BLaER1 treated with 17β-estradiol and CSF1 and Interleukin-3, amounts not matched to agents 10 nM and 100 nM (cell line): ENCODE data around the gene GNAI1.

Experiments
- H3K27ac ChIP-seq, 11 experiments: shearing (Covaris generic); formaldehyde crosslinking; 2 replicates each; pipeline ENCODE4 v1.8.1; 2022
- H3K27me3 ChIP-seq, 11 experiments: shearing (Covaris generic); formaldehyde crosslinking; 2 replicates each; pipeline ENCODE4 v1.8.1; 2022
- H3K36me3 ChIP-seq, 11 experiments: shearing (Covaris generic); formaldehyde crosslinking; 2 replicates each; pipeline ENCODE4 v1.8.1; 2022
- H3K4me1 ChIP-seq, 10 experiments: shearing (Covaris generic); formaldehyde crosslinking; 2 replicates each; pipeline ENCODE4 v1.8.1; 2022
- H3K4me2 ChIP-seq, 11 experiments: shearing (Covaris generic); formaldehyde crosslinking; 2 replicates each; pipeline ENCODE4 v1.8.1; 2022
- H3K4me3 ChIP-seq, 10 experiments: shearing (Covaris generic); formaldehyde crosslinking; 2 replicates each; pipeline ENCODE4 v1.8.1; 2022
- H3K9ac ChIP-seq, 11 experiments: shearing (Covaris generic); formaldehyde crosslinking; 2 replicates each; pipeline ENCODE4 v1.8.1; 2022
- H3K9me3 ChIP-seq, 11 experiments: shearing (Covaris generic); formaldehyde crosslinking; replicated peaks in 1 of 11; 2 replicates each; pipeline ENCODE4 v1.8.1; 2022
- H4K20me1 ChIP-seq, 11 experiments: shearing (Covaris generic); formaldehyde crosslinking; 2 replicates each; pipeline ENCODE4 v1.8.1; 2022
- Cebpa-rat ChIP-seq, 11 experiments: shearing (Covaris generic); IDR thresholded peaks; 2 replicates each; pipeline ENCODE4 v1.8.1; 2022

Gene GNAI1

GRCh38 chr7:80183900-80184685 is 49.5 kb downstream of the GNAI1 start:
- no peak overlapping the region for H3K4me3 ChIP-seq
- peaks cover 0 to 4% (median 0%) of the 10 kb centered on the region in 11 experiments; a peak in 1 of 22 replicates for H3K36me3 ChIP-seq
- TF ChIP-seq Cebpa-rat (IDR thresholded peaks at IDR 0.05), result no peak
- H4K20me1 ChIP-seq, result no peaks in the 10 kb centered on the region
- H3K27me3 ChIP-seq, result no peaks in the 10 kb centered on the region
- no peak overlapping the region for H3K4me2 ChIP-seq
- no peak overlapping the region for H3K27ac ChIP-seq
- peaks cover 0 to 15% (median 11%) of the 10 kb centered on the region in 11 experiments; a peak in 14 of 22 replicates for H3K9me3 ChIP-seq
- H3K4me1 ChIP-seq, result no peaks in the 10 kb centered on the region; a peak in 3 of 20 replicates
- no peak overlapping the region for H3K9ac ChIP-seq

DNA sequence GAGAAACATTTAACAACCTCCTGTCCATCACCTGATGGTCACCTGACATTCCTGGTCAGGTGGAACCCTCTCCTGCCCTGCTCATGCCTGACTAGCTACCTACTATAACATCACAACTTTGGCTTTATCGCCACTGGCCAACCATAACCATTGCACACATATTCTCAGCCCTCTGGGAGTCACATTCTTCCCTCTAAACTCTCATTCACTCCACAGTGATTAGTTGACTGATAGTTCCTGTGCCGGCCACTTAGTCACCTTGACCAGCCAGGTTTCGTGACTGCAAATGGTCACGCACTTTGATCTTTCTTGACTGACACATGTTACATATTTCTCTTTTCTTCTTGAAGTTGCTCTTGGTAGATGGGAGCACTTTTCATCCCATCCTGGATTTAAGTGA is 50.1 kb downstream of the GNAI1 start:
- Histone ChIP-seq H3K9me3 (peaks cover 0 to 15% (median 11%) of the 10 kb centered on the region in 11 experiments; a peak in 14 of 22 replicates), H3K27me3 (no peaks in the 10 kb centered on the region), H3K4me1 (no peaks in the 10 kb centered on the region; a peak in 3 of 20 replicates), H3K9ac (no peak overlapping the region), H3K36me3 (peaks cover 0 to 4% (median 0%) of the 10 kb centered on the region in 11 experiments; a peak in 1 of 22 replicates), H4K20me1 (no peaks in the 10 kb centered on the region), H3K4me2 (no peak overlapping the region), H3K4me3 (no peak overlapping the region), H3K27ac (no peak overlapping the region)
- no peak for TF ChIP-seq Cebpa-rat (IDR thresholded peaks at IDR 0.05)

DNA sequence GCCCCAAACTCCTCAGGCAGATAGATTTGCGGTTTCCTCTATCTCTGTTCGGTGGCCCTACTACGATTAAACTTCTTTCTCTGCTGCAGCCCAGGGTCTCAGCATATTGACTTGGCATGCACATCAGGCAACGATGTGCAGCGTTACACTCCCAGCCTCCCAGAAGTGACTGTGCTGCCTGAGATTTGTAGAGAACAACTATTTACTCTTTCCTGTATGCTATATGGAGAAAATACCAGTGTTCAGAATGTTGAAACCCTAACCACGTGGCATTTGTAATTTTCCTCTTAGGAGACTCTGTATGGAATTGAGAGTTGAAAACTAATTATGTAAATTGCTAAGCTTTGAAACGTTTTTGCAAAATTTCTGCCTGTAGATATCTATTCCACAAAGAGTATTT is 50.9 kb downstream of the GNAI1 start:
- H3K9ac ChIP-seq, result no peak overlapping the region
- H3K27me3 ChIP-seq, result no peaks in the 10 kb centered on the region
- peaks cover 0 to 4% (median 0%) of the 10 kb centered on the region in 11 experiments; a peak in 1 of 22 replicates for H3K36me3 ChIP-seq
- H3K4me3 ChIP-seq, result no peak overlapping the region
- no peak for TF ChIP-seq Cebpa-rat (IDR thresholded peaks at IDR 0.05)
- H4K20me1 ChIP-seq, result no peaks in the 10 kb centered on the region
- no peaks in the 10 kb centered on the region for H3K4me1 ChIP-seq
- no peak overlapping the region for H3K27ac ChIP-seq
- peaks cover 0 to 15% (median 11%) of the 10 kb centered on the region in 11 experiments; a peak in 14 of 22 replicates for H3K9me3 ChIP-seq
- H3K4me2 ChIP-seq, result no peak overlapping the region

- no peak overlapping the region for H3K27ac ChIP-seq
- H3K9ac ChIP-seq, result no peak overlapping the region
- H3K36me3 ChIP-seq, result peaks cover 0 to 11% (median 0%) of the 10 kb centered on the region in 11 experiments; a peak in 3 of 22 replicates
- no peaks in the 10 kb centered on the region for H4K20me1 ChIP-seq
- no peak for TF ChIP-seq Cebpa-rat (IDR thresholded peaks at IDR 0.05)
- no peaks in the 10 kb centered on the region for H3K4me1 ChIP-seq
- H3K4me2 ChIP-seq, result no peak overlapping the region
- peaks cover 0 to 15% (median 11%) of the 10 kb centered on the region in 11 experiments; a peak in 14 of 22 replicates for H3K9me3 ChIP-seq
- H3K4me3 ChIP-seq, result no peak overlapping the region
- no peaks in the 10 kb centered on the region for H3K27me3 ChIP-seq
Observed at GRCh38 chr7:80186721-80187120, 52.1 kb downstream of the GNAI1 start.

DNA sequence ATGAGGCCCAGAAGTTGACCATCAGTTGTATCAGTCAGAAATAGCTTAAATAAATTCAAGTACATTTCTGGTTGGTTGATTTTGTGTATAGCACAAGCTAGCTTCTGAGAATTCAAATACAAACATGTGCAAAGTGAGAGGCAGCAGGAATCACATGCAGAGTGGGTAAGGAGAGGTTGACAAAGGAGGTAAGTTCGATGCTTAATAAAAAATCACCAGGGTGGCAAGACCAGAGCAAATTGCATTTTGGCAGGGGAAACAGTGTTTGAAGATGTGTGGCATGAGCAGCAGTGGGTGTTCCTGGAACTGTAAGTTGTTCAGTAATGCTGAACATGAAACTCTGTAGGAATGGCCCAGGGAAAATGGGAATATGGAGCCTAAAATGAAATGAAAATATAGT is 52.6 kb downstream of the GNAI1 start:
- H3K27me3 ChIP-seq, result no peaks in the 10 kb centered on the region
- H3K4me2 ChIP-seq, result no peak overlapping the region
- peaks cover 0 to 15% (median 11%) of the 10 kb centered on the region in 11 experiments; a peak in 14 of 22 replicates for H3K9me3 ChIP-seq
- no peak overlapping the region for H3K27ac ChIP-seq
- no peak overlapping the region for H3K4me3 ChIP-seq
- H3K36me3 ChIP-seq, result peaks cover 0 to 11% (median 0%) of the 10 kb centered on the region in 11 experiments; a peak in 3 of 22 replicates
- no peaks in the 10 kb centered on the region for H3K4me1 ChIP-seq
- H4K20me1 ChIP-seq, result no peaks in the 10 kb centered on the region
- no peak overlapping the region for H3K9ac ChIP-seq
- no peak for TF ChIP-seq Cebpa-rat (IDR thresholded peaks at IDR 0.05)

GRCh38 chr7:80187727-80188126 is 53.1 kb downstream of the GNAI1 start:
- Histone ChIP-seq H3K4me3 (no peak overlapping the region), H3K9me3 (peaks cover 0 to 15% (median 11%) of the 10 kb centered on the region in 11 experiments; a peak in 14 of 22 replicates), H4K20me1 (no peaks in the 10 kb centered on the region), H3K27ac (no peak overlapping the region), H3K4me2 (no peak overlapping the region), H3K4me1 (no peaks in the 10 kb centered on the region), H3K27me3 (no peaks in the 10 kb centered on the region), H3K9ac (no peak overlapping the region), H3K36me3 (peaks cover 0 to 12% (median 3%) of the 10 kb centered on the region in 11 experiments; a peak in 3 of 22 replicates)
- no peak for TF ChIP-seq Cebpa-rat (IDR thresholded peaks at IDR 0.05)

GRCh38 chr7:80189638-80190037 is 55.0 kb downstream of the GNAI1 start:
- Histone ChIP-seq H3K9ac (no peak overlapping the region), H4K20me1 (no peaks in the 10 kb centered on the region)

DNA sequence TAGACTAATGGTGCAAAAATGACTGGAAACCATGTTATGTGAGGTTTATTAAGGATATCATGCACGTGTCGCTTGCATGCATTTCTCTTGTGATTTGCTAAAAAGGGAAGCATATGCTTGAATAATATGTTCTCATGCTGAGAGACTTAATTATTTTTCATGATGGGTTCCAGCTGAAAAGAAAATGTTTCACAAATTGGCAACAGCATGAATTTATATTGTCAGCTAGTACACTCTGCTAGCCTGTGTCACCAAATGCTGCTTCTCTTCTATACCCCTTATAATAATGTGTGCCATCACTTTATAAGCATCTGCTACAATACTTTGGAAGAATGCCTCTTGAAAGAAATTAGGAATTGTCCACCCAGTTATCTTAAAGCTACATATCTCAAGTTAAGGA is 63.0 kb downstream of the GNAI1 start:
- Histone ChIP-seq H3K4me3 (no peak overlapping the region), H3K4me1 (no peaks in the 10 kb centered on the region), H3K27me3 (no peaks in the 10 kb centered on the region), H4K20me1 (no peaks in the 10 kb centered on the region), H3K36me3 (peaks cover 0 to 30% (median 14%) of the 10 kb centered on the region in 11 experiments; a peak in 8 of 22 replicates), H3K9me3 (no peaks in the 10 kb centered on the region), H3K9ac (no peak overlapping the region), H3K4me2 (no peak overlapping the region), H3K27ac (no peak overlapping the region)
- TF ChIP-seq Cebpa-rat (IDR thresholded peaks at IDR 0.05), result no peak

More at GRCh38 chr7:80189638-80190037, 55.0 kb downstream of the GNAI1 start:
- H3K4me1 ChIP-seq, result no peaks in the 10 kb centered on the region
- peaks cover 0 to 15% (median 3%) of the 10 kb centered on the region in 11 experiments; a peak in 2 of 22 replicates for H3K36me3 ChIP-seq
- no peak overlapping the region for H3K4me2 ChIP-seq
- H3K27me3 ChIP-seq, result no peaks in the 10 kb centered on the region
- H3K4me3 ChIP-seq, result no peak overlapping the region
- peaks cover 0 to 8% (median under 1%) of the 10 kb centered on the region in 11 experiments; a peak in 3 of 22 replicates for H3K9me3 ChIP-seq
- no peak overlapping the region for H3K27ac ChIP-seq
- no peak for TF ChIP-seq Cebpa-rat (IDR thresholded peaks at IDR 0.05)

GRCh38 chr7:80199051-80199450 is 64.4 kb downstream of the GNAI1 start:
- no peak overlapping the region for H3K4me2 ChIP-seq
- no peaks in the 10 kb centered on the region for H3K27me3 ChIP-seq

More at GRCh38 chr7:80199051-80199450, 64.4 kb downstream of the GNAI1 start:
- no peaks in the 10 kb centered on the region for H4K20me1 ChIP-seq
- TF ChIP-seq Cebpa-rat (IDR thresholded peaks at IDR 0.05), result no peak
- no peak overlapping the region for H3K4me3 ChIP-seq
- H3K36me3 ChIP-seq, result peaks cover under 1 to 37% (median 13%) of the 10 kb centered on the region in 11 experiments; a peak in 9 of 22 replicates
- H3K9ac ChIP-seq, result no peak overlapping the region
- no peak overlapping the region for H3K27ac ChIP-seq
- H3K4me1 ChIP-seq, result no peaks in the 10 kb centered on the region
- no peaks in the 10 kb centered on the region for H3K9me3 ChIP-seq
